ENCODE measurements around the gene ATRIP. TPM values are rescaled to one million over a fixed set of nuclear protein-coding genes. Genes with fewer than 3 reads are reported as not detected.

ATRIP gene
- total and polyA plus RNA-seq, 2 of the 8 experiments (the other 6 are each of a cell fraction or from before 2014, with no cell fraction given), result 18.5 to 20.2 TPM

GRCh38 chr3:48504051-48504946 is 57.8 kb downstream of the ATRIP start, which contains the start of gene SHISA5 (continued):
- TF ChIP-seq KDM5A (IDR thresholded peaks at IDR 0.05; ENCODE audit: low read length), result no peak
- TF ChIP-seq NANOG (IDR thresholded peaks at IDR 0.05; ENCODE audit: insufficient read depth, low read depth, low read length, poor library complexity, severe bottlenecking), result no peak
- no peak for TF ChIP-seq CHD2 (IDR thresholded peaks at IDR 0.05; ENCODE audit: low read length)
- no peak for TF ChIP-seq SP1 (IDR thresholded peaks at IDR 0.05; ENCODE audit: low read depth, low read length)
- no peak for TF ChIP-seq CREB1 (IDR thresholded peaks at IDR 0.05)
- no peak for TF ChIP-seq KDM1A (IDR thresholded peaks at IDR 0.05; ENCODE audit: borderline replicate concordance, low read length)
- no peak for TF ChIP-seq CTCF (IDR thresholded peaks at IDR 0.05; ENCODE audit: control extremely low read depth in 1 of 3, insufficient read depth in 1 of 3, low read depth in 1 of 3, low read length in 3 of 3)
- TF ChIP-seq SRF (IDR thresholded peaks at IDR 0.05; ENCODE audit: low read depth, low read length), result no peak
- TF ChIP-seq RFX5 (IDR thresholded peaks at IDR 0.05; ENCODE audit: borderline replicate concordance, low read depth, low read length), result no peak
- TF ChIP-seq SUZ12 (IDR thresholded peaks at IDR 0.05; ENCODE audit: low read length), result no peak
- no peak for TF ChIP-seq CEBPB (IDR thresholded peaks at IDR 0.05; ENCODE audit: low read depth, low read length)
- no peak for TF ChIP-seq TEAD4 (IDR thresholded peaks at IDR 0.05; ENCODE audit: low read depth, low read length)
- no peak for TF ChIP-seq TCF12 (IDR thresholded peaks at IDR 0.05; ENCODE audit: low read depth, low read length)
- TF ChIP-seq ATF2 (IDR thresholded peaks at IDR 0.05; ENCODE audit: low read length), result no peak
- peak in 1 of 2 experiments; percentile 16; a peak in 1 of 4 replicates for TF ChIP-seq SIN3A (conservative IDR thresholded peaks at IDR 0.05 in 1 of 2, IDR thresholded peaks at IDR 0.05 in 1 of 2; ENCODE audit: low read depth in 1 of 2, low read length in 2 of 2)
- TF ChIP-seq TAF7 (optimal IDR thresholded peaks at IDR 0.05; ENCODE audit: borderline replicate concordance, low read depth, low read length), result no peak

Data from H1 (cell line).